Neural progenitor cell (in vitro differentiated cells): ENCODE measurements around the gene CD44. TPM values are rescaled to one million over a fixed set of nuclear protein-coding genes. Genes with fewer than 3 reads are reported as not detected.

ENCODE experiments used
- DNase-seq: peaks from one replicate; pipeline ENCODE4 v3.0.0-alpha.2; 2016; ENCODE audit warnings: low spot score
- H2AFZ ChIP-seq: fragments of 200-600 bp; sonication (generic); replicated peaks from 2 replicates; pipeline ENCODE4 v1.6.1; 2016; ENCODE audit warnings: antibody characterized with exemption
- H3F3A ChIP-seq: fragments of 200-600 bp; sonication (generic); 2 replicates; pipeline ENCODE4 v1.6.1; 2016; ENCODE audit warnings: antibody characterized with exemption, low read depth
- H3K27ac ChIP-seq: fragments of 200-600 bp; sonication (generic); 2 replicates; pipeline ENCODE4 v1.5.1; 2016; ENCODE audit warnings: mild to moderate bottlenecking
- H3K27me3 ChIP-seq: fragments of 200-600 bp; sonication (generic); 2 replicates; pipeline ENCODE4 v1.6.1; 2016; ENCODE audit warnings: mild to moderate bottlenecking, moderate library complexity
- H3K36me3 ChIP-seq: fragments of 200-600 bp; sonication (generic); 2 replicates; pipeline ENCODE4 v1.5.1; 2016
- H3K4me1 ChIP-seq: fragments of 200-600 bp; sonication (generic); 2 replicates; pipeline ENCODE4 v1.6.1; 2016; ENCODE audit warnings: mixed run types
- H3K4me2 ChIP-seq: fragments of 200-600 bp; sonication (generic); 2 replicates; pipeline ENCODE4 v1.6.1; 2016
- H3K4me3 ChIP-seq: fragments of 200-600 bp; sonication (generic); 2 replicates; pipeline ENCODE4 v1.5.1; 2016
- H3K79me2 ChIP-seq: fragments of 200-600 bp; sonication (generic); 2 replicates; pipeline ENCODE4 v1.6.1; 2016; ENCODE audit warnings: low read depth
- H3K9ac ChIP-seq: fragments of 200-600 bp; sonication (generic); 2 replicates; pipeline ENCODE4 v1.6.1; 2016
- H3K9me3 ChIP-seq: fragments of 200-600 bp; sonication (generic); 2 replicates; pipeline ENCODE4 v1.5.1; 2016; ENCODE audit warnings: low read depth
- H4K20me1 ChIP-seq: fragments of 200-600 bp; sonication (generic); 2 replicates; pipeline ENCODE4 v1.6.1; 2016; ENCODE audit warnings: low read depth
- H3K27ac Mint-ChIP-seq: 3 replicates; pipeline ENCODE4 v1.8.0; 2021; ENCODE audit warnings: mixed read lengths
- H3K27me3 Mint-ChIP-seq: 2 replicates; pipeline ENCODE4 v1.8.0; 2022; ENCODE audit warnings: low read depth, mild to moderate bottlenecking, inconsistent platforms, moderate library complexity, mixed read lengths; ENCODE audit not compliant: insufficient read depth
- H3K36me3 Mint-ChIP-seq: 3 replicates; pipeline ENCODE4 v1.8.0; 2021; ENCODE audit warnings: mixed read lengths
- H3K4me1 Mint-ChIP-seq: 3 replicates; pipeline ENCODE4 v1.8.0; 2021; ENCODE audit warnings: mixed read lengths
- H3K4me3 Mint-ChIP-seq: 3 replicates; pipeline ENCODE4 v1.8.0; 2021; ENCODE audit warnings: mild to moderate bottlenecking, moderate library complexity, mixed read lengths
- H3K9me3 Mint-ChIP-seq: 3 replicates; pipeline ENCODE4 v1.8.0; 2020; ENCODE audit warnings: mixed read lengths
- EZH2 ChIP-seq: fragments of 200-600 bp; sonication (generic); IDR thresholded peaks from 2 replicates; pipeline ENCODE4 v1.6.1; 2017; ENCODE audit warnings: antibody characterized with exemption, mild to moderate bottlenecking, moderate library complexity
- EZH2phosphoT487 ChIP-seq: fragments of 200-600 bp; sonication (generic); IDR thresholded peaks from 2 replicates; pipeline ENCODE4 v1.6.1; 2017; ENCODE audit warnings: antibody characterized with exemption
- total RNA-seq: library from RNA; depleted of rRNA; stranded (reverse); fragments of >200 nt; gene quantifications from 2 replicates; pipeline ENCODE4 v1.2.3, GENCODE V29; 2015; ENCODE audit warnings: low replicate concordance
- TF ChIP-seq, protein P1 (sequence below): fragments of 200-600 bp; sonication (generic); IDR thresholded peaks from 2 replicates; pipeline ENCODE4 v1.5.1; 2017; ENCODE audit warnings: antibody characterized with exemption, mild to moderate bottlenecking

CD44 gene
- total RNA-seq, 1 donor from 2014 or later, result 1.4 TPM

GRCh38 chr11:35096723-35097122 is 42.2 kb upstream of the CD44 start:
- DNase-seq, result no peak
- Histone ChIP-seq H3K27ac (no peak overlapping the region), H3K4me1 (no peaks in the 10 kb centered on the region), H2AFZ (no peak overlapping the region), H3K9ac (no peak overlapping the region), H3K27me3 (no peaks in the 10 kb centered on the region), H3K4me2 (no peak overlapping the region), H3K36me3 (no peaks in the 10 kb centered on the region), H3K79me2 (no peaks in the 10 kb centered on the region), H3K4me3 (no peak overlapping the region), H3F3A (no peaks in the 10 kb centered on the region), H3K9me3 (no peaks in the 10 kb centered on the region), H4K20me1 (no peaks in the 10 kb centered on the region)
- H3K27ac Mint-ChIP-seq, result no peak overlapping the region
- H3K4me1 Mint-ChIP-seq, result no peaks in the 10 kb centered on the region
- peaks cover 8% of the 10 kb centered on the region for H3K9me3 Mint-ChIP-seq
- H3K4me3 Mint-ChIP-seq, result no peak overlapping the region
- TF ChIP-seq EZH2 (no peak), EZH2phosphoT487 (no peak)
- H3K36me3 Mint-ChIP-seq, result no peaks in the 10 kb centered on the region
- peaks cover 3% of the 10 kb centered on the region for H3K27me3 Mint-ChIP-seq

DNA sequence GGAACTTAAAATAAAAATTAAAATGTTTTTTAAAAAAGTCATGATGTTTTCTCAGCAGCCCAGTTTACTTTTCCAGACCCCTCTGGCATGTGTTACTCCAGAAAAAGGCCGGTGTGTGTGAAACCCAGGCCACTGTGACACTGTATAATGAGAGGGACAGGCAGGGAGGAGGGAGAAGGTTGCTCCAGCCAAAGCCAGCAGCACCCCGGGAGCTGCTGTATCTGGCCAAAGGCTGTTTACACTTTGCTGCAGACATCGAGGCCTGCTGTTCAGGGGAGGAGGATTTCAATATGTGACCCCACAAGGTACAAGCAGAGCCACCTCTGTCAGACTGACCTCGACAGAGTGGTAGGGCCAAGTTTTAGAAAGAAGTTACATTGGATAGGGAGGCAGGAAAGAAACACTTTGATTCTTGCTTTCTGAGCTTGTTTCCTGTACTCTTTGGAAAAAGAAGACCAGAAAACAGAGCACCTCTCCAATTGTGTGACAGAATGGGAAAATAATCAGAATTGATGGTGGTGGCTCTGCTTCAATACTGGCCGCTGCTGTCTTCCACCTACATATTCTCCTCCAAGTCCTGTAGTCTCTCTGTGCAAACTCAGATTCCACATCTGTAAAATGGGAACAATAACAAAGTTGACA is 41.0 kb upstream of the CD44 start:
- Histone ChIP-seq H2AFZ (no peak overlapping the region), H3K79me2 (no peaks in the 10 kb centered on the region), H3F3A (no peaks in the 10 kb centered on the region), H3K27me3 (no peaks in the 10 kb centered on the region), H3K4me1 (no peaks in the 10 kb centered on the region), H3K4me2 (no peak overlapping the region), H3K27ac (no peak overlapping the region), H3K9ac (no peak overlapping the region), H3K36me3 (no peaks in the 10 kb centered on the region), H4K20me1 (no peaks in the 10 kb centered on the region), H3K9me3 (no peaks in the 10 kb centered on the region), H3K4me3 (no peak overlapping the region)
- Mint-ChIP-seq H3K36me3 (no peaks in the 10 kb centered on the region), H3K9me3 (peaks cover 5% of the 10 kb centered on the region), H3K27me3 (peaks cover 3% of the 10 kb centered on the region), H3K27ac (no peak overlapping the region), H3K4me1 (no peaks in the 10 kb centered on the region), H3K4me3 (no peak overlapping the region)
- no peak for DNase-seq
- TF ChIP-seq EZH2, result no peak
- TF ChIP-seq EZH2phosphoT487, result no peak
- TF ChIP-seq, protein P1, sequence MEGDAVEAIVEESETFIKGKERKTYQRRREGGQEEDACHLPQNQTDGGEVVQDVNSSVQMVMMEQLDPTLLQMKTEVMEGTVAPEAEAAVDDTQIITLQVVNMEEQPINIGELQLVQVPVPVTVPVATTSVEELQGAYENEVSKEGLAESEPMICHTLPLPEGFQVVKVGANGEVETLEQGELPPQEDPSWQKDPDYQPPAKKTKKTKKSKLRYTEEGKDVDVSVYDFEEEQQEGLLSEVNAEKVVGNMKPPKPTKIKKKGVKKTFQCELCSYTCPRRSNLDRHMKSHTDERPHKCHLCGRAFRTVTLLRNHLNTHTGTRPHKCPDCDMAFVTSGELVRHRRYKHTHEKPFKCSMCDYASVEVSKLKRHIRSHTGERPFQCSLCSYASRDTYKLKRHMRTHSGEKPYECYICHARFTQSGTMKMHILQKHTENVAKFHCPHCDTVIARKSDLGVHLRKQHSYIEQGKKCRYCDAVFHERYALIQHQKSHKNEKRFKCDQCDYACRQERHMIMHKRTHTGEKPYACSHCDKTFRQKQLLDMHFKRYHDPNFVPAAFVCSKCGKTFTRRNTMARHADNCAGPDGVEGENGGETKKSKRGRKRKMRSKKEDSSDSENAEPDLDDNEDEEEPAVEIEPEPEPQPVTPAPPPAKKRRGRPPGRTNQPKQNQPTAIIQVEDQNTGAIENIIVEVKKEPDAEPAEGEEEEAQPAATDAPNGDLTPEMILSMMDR, result no peak

DNA sequence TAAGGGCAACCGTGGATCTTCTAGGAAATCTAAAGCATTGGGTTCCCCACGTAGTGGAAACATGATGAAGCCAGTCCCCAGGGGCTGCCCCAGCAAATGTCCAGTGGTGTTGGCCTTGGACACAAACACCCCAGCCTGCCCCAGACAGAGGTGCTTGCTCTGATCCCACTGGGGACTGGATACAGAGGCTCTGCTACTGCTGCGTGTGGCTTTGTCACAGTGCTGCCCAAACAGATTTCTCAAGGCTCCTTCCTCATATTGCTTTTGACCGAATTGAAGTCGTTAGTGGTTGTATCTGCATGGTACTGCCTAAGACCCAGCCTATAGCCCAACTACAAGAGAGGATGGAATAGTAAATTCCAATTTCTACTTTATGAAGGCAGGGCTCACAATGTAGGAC is 40.1 kb upstream of the CD44 start:
- Mint-ChIP-seq H3K9me3 (peaks cover 4% of the 10 kb centered on the region), H3K4me3 (no peak overlapping the region), H3K4me1 (no peaks in the 10 kb centered on the region), H3K27me3 (peaks cover 3% of the 10 kb centered on the region), H3K27ac (no peak overlapping the region), H3K36me3 (no peaks in the 10 kb centered on the region)
- H3K27ac ChIP-seq, result no peak overlapping the region
- H3F3A ChIP-seq, result no peaks in the 10 kb centered on the region
- no peaks in the 10 kb centered on the region for H3K36me3 ChIP-seq
- H3K79me2 ChIP-seq, result no peaks in the 10 kb centered on the region
- no peaks in the 10 kb centered on the region for H3K9me3 ChIP-seq
- TF ChIP-seq EZH2phosphoT487 (no peak), EZH2 (no peak)
- no peaks in the 10 kb centered on the region for H4K20me1 ChIP-seq
- H2AFZ ChIP-seq, result no peak overlapping the region
- H3K27me3 ChIP-seq, result no peaks in the 10 kb centered on the region
- H3K9ac ChIP-seq, result no peak overlapping the region
- no peaks in the 10 kb centered on the region for H3K4me1 ChIP-seq
- no peak overlapping the region for H3K4me2 ChIP-seq
- H3K4me3 ChIP-seq, result no peak overlapping the region
- DNase-seq, result no peak

GRCh38 chr11:35099278-35100012 is 39.5 kb upstream of the CD44 start:
- no peaks in the 10 kb centered on the region for H3K36me3 Mint-ChIP-seq
- Histone ChIP-seq H2AFZ (no peak overlapping the region), H3K4me2 (no peak overlapping the region)

More at GRCh38 chr11:35099278-35100012, 39.5 kb upstream of the CD44 start:
- no peak overlapping the region for H3K4me3 ChIP-seq
- H3K79me2 ChIP-seq, result no peaks in the 10 kb centered on the region
- H3K36me3 ChIP-seq, result no peaks in the 10 kb centered on the region
- H3K9ac ChIP-seq, result no peak overlapping the region
- no peaks in the 10 kb centered on the region for H3K9me3 ChIP-seq
- no peaks in the 10 kb centered on the region for H3K27me3 ChIP-seq
- H3F3A ChIP-seq, result no peaks in the 10 kb centered on the region
- H3K27ac Mint-ChIP-seq, result no peak overlapping the region
- H3K4me1 Mint-ChIP-seq, result no peaks in the 10 kb centered on the region
- no peaks in the 10 kb centered on the region for H3K4me1 ChIP-seq
- H3K27ac ChIP-seq, result no peak overlapping the region
- peaks cover 2% of the 10 kb centered on the region for H3K9me3 Mint-ChIP-seq
- DNase-seq, result no peak
- TF ChIP-seq EZH2 (no peak), EZH2phosphoT487 (no peak)
- TF ChIP-seq, protein P1, result no peak
- H3K27me3 Mint-ChIP-seq, result peaks cover 3% of the 10 kb centered on the region
- H4K20me1 ChIP-seq, result no peaks in the 10 kb centered on the region
- H3K4me3 Mint-ChIP-seq, result no peak overlapping the region
